CD14-positive monocyte (primary cell): Measurements from ENCODE around the gene PLCXD3. TPM values are rescaled to one million over a fixed set of nuclear protein-coding genes. Genes with fewer than 3 reads are reported as not detected.

Source experiments
- DNase-seq, 3 donors: peaks; one replicate each; pipeline ENCODE4 v3.0.0-alpha.2; 2011 to 2022
- H2AFZ ChIP-seq: 2 replicates; pipeline ENCODE4 v1.6.0; 2012; ENCODE audit warnings: mild to moderate bottlenecking, low read depth, low read length, inconsistent platforms; ENCODE audit not compliant: insufficient read depth, poor library complexity, severe bottlenecking
- H3K27ac ChIP-seq, 2 donors: 1 replicate in 1 of 2; 2 replicates in 1 of 2; pipeline ENCODE4 v1.5.1; 2012 to 2013; ENCODE audit warnings: low read length in 2 of 2, control low read depth in 1 of 2, inconsistent platforms in 1 of 2, low read depth in 1 of 2, mild to moderate bottlenecking in 1 of 2
- H3K27me3 ChIP-seq, 2 donors: one replicate each; pipeline versions ENCODE4 v1.6.0 to v1.6.1; 2011 to 2013; ENCODE audit warnings: low read length in 2 of 2; ENCODE audit not compliant: control insufficient read depth in 2 of 2, insufficient read depth in 2 of 2
- H3K36me3 ChIP-seq, 2 donors: replicated peaks in 1 of 2; 1 replicate in 1 of 2; 2 replicates in 1 of 2; pipeline versions ENCODE4 v1.5.1 to v1.6.1; 2012 to 2013; ENCODE audit warnings: low read length in 2 of 2, control low read depth in 1 of 2, inconsistent platforms in 1 of 2, mild to moderate bottlenecking in 1 of 2; ENCODE audit not compliant: insufficient read depth in 2 of 2, control insufficient read depth in 1 of 2
- H3K4me1 ChIP-seq, 2 donors: 1 replicate in 1 of 2; 2 replicates in 1 of 2; pipeline versions ENCODE4 v1.5.1 to v1.6.1; 2012 to 2013; ENCODE audit warnings: low read length in 2 of 2, control low read depth in 1 of 2, inconsistent platforms in 1 of 2, mild to moderate bottlenecking in 1 of 2, moderate library complexity in 1 of 2; ENCODE audit not compliant: insufficient read depth in 2 of 2, control insufficient read depth in 1 of 2
- H3K4me2 ChIP-seq: replicated peaks from 2 replicates; pipeline ENCODE3; 2012; ENCODE audit warnings: low read length, moderate library complexity, mild to moderate bottlenecking; ENCODE audit not compliant: poor library complexity, severe bottlenecking; ENCODE audit errors: extremely low read depth
- H3K4me3 ChIP-seq, 3 experiments: fragments of 200-600 bp in 1 of 3; sonication (generic) in 1 of 3; replicated peaks in 1 of 3; 1 replicate in 2 of 3; 2 replicates in 1 of 3; pipeline ENCODE4 v1.5.1; 2011 to 2013; ENCODE audit warnings: low read length in 3 of 3, mild to moderate bottlenecking in 3 of 3, control low read depth in 2 of 3, low read depth in 2 of 3, inconsistent platforms in 1 of 3, moderate library complexity in 1 of 3
- H3K79me2 ChIP-seq: 2 replicates; pipeline ENCODE4 v1.6.0; 2012; ENCODE audit warnings: mild to moderate bottlenecking, control low read depth, inconsistent platforms, low read length, moderate library complexity; ENCODE audit not compliant: insufficient read depth
- H3K9ac ChIP-seq: 2 replicates; pipeline ENCODE4 v1.6.0; 2017; ENCODE audit warnings: low read length, mild to moderate bottlenecking; ENCODE audit not compliant: insufficient read depth, poor library complexity, severe bottlenecking
- H3K9me3 ChIP-seq, 2 donors: replicated peaks in 1 of 2; 1 replicate in 1 of 2; 2 replicates in 1 of 2; pipeline versions ENCODE4 v1.5.1 to v1.6.1; 2012 to 2013; ENCODE audit warnings: low read length in 2 of 2, control low read depth in 1 of 2; ENCODE audit not compliant: control insufficient read depth in 1 of 2, insufficient read depth in 1 of 2
- H4K20me1 ChIP-seq: 2 replicates; pipeline ENCODE4 v1.6.0; 2012; ENCODE audit warnings: mild to moderate bottlenecking, low read length, control low read depth, moderate library complexity; ENCODE audit not compliant: insufficient read depth
- H3K27ac Mint-ChIP-seq, 7 donors: one replicate each; pipeline ENCODE4 v1.8.0; 2020; ENCODE audit warnings: mild to moderate bottlenecking in 7 of 7, mixed read lengths in 7 of 7, moderate library complexity in 6 of 7, inconsistent platforms in 2 of 7
- H3K27me3 Mint-ChIP-seq, 3 donors: one replicate each; pipeline ENCODE4 v1.8.0; 2021 to 2022; ENCODE audit warnings: low read depth in 3 of 3, mild to moderate bottlenecking in 3 of 3, mixed read lengths in 3 of 3, moderate library complexity in 3 of 3, inconsistent platforms in 1 of 3
- H3K36me3 Mint-ChIP-seq, 2 donors: one replicate each; pipeline ENCODE4 v1.8.0; 2020; ENCODE audit warnings: mixed read lengths in 2 of 2, inconsistent platforms in 1 of 2, mild to moderate bottlenecking in 1 of 2
- H3K4me1 Mint-ChIP-seq: one replicate; pipeline ENCODE4 v1.8.0; 2020; ENCODE audit warnings: mild to moderate bottlenecking, mixed read lengths
- H3K4me3 Mint-ChIP-seq, 2 donors: one replicate each; pipeline ENCODE4 v1.8.0; 2020; ENCODE audit warnings: mild to moderate bottlenecking in 2 of 2, mixed read lengths in 2 of 2, moderate library complexity in 1 of 2
- H3K9me3 Mint-ChIP-seq, 7 donors: one replicate each; pipeline ENCODE4 v1.8.0; 2020 to 2022; ENCODE audit warnings: mixed read lengths in 7 of 7, mild to moderate bottlenecking in 6 of 7, moderate library complexity in 6 of 7, inconsistent platforms in 2 of 7
- CTCF ChIP-seq: fragments of 200-600 bp; IDR thresholded peaks from one replicate; pipeline ENCODE4 v1.8.0; 2022; ENCODE audit warnings: antibody characterized with exemption, mild to moderate bottlenecking
- WGBS: methylation state at CpG from one replicate; pipeline ENCODE4 v1.1.5; 2013; ENCODE audit warnings: missing lambda C conversion rate; ENCODE audit not compliant: insufficient coverage; 5-methylcytosine and 5-hydroxymethylcytosine counted together
- intact Hi-C, 2 donors: fragments of 100-400 bp; cut with micrococcal nuclease; formaldehyde crosslinking; loops; one replicate each; pipeline versions ENCODE4 v1.15.0 to v1.15.1; 2023
- polyA minus RNA-seq: library from RNA; depleted of rRNA, polyadenylated mRNA; stranded (reverse); fragments of >200 nt; gene quantifications from 2 replicates; pipeline ENCODE4 v1.2.3, GENCODE V29; 2012
- polyA plus RNA-seq, 3 donors: library from polyadenylated mRNA; depleted of rRNA in 1 of 3; unstranded in 2 of 3; stranded (reverse) in 1 of 3; fragments of 300-500 nt in 2 of 3; fragments of >200 nt in 1 of 3; fragmentation: Illumina TruSeq in 2 of 3; gene quantifications; 1 replicate in 2 of 3; 2 replicates in 1 of 3; pipeline ENCODE4 v1.2.3, GENCODE V29; 2012 to 2021
- total RNA-seq, 12 experiments: library from RNA in 1 of 12; stranded (reverse) in 1 of 12; fragments of 120-200 nt in 1 of 12; gene quantifications; one replicate each; pipeline ENCODE4 v1.2.4 and lab custom pipeline; 2013 to 2026; ENCODE audit warnings: mixed read lengths in 6 of 12, inconsistent platforms in 1 of 12

PLCXD3 gene
- total RNA-seq (2013): 0.02 TPM
- polyA plus RNA-seq (not detected), polyA minus RNA-seq (not detected in 2 replicates), total RNA-seq (lab: John Stamatoyannopoulos, UW) (0 to 1.2 (median 0) reads per million in 11 experiments)

GRCh38 chr5:41510176-41510831 is at the start of gene PLCXD3:
PLCXD3 (minus strand) TSS chr5:41510601; CDS start chr5:41510526, 75 bp downstream.
- Histone ChIP-seq H4K20me1 (no peaks in the 10 kb centered on the region), H3K27me3 (peaks cover 3 to 22% of the 10 kb centered on the region in 2 donors), H3K4me3 (no peak within 1 kb of the TSS), H3K79me2 (no peaks in the 10 kb centered on the region), H3K4me1 (no peaks in the 10 kb centered on the region), H3K27ac (no peak within 1 kb of the TSS), H3K36me3 (no peaks in the 10 kb centered on the region), H3K9ac (no peak within 1 kb of the TSS), H2AFZ (no peak within 1 kb of the TSS), H3K4me2 (no peak within 1 kb of the TSS), H3K9me3 (no peaks in the 10 kb centered on the region)
- Mint-ChIP-seq H3K9me3 (peaks cover 0 to 12% (median 7%) of the 10 kb centered on the region in 7 donors), H3K27ac (no peak within 1 kb of the TSS), H3K27me3 (peaks cover 22 to 26% (median 23%) of the 10 kb centered on the region in 3 donors), H3K36me3 (no peaks in the 10 kb centered on the region), H3K4me3 (peak within 1 kb of the TSS in 1 of 2 donors; percentile 77), H3K4me1 (no peaks in the 10 kb centered on the region)
- intact Hi-C loops: no loop called here
- no peak for DNase-seq
- 4% methylated on average over 37 of the region's 41 CpGs for WGBS
- no peak for TF ChIP-seq CTCF

- Histone ChIP-seq H3K27me3 (no peaks in the 10 kb centered on the region), H3K79me2 (no peaks in the 10 kb centered on the region), H3K4me3 (no peak overlapping the region), H3K9ac (no peak overlapping the region), H3K9me3 (peaks cover 0 to 3% of the 10 kb centered on the region in 2 donors), H3K4me1 (no peaks in the 10 kb centered on the region), H3K27ac (no peak overlapping the region), H3K36me3 (no peaks in the 10 kb centered on the region), H2AFZ (no peak overlapping the region), H4K20me1 (no peaks in the 10 kb centered on the region), H3K4me2 (no peak overlapping the region)
- no peak overlapping the region for H3K4me3 Mint-ChIP-seq
- DNase-seq: no peak
- H3K4me1 Mint-ChIP-seq: no peaks in the 10 kb centered on the region
- intact Hi-C loops: no loop called here
- no peak for TF ChIP-seq CTCF
- H3K27me3 Mint-ChIP-seq: no peaks in the 10 kb centered on the region
- H3K36me3 Mint-ChIP-seq: no peaks in the 10 kb centered on the region
- 40% methylated on average over 1 of the region's 3 CpGs for WGBS
- peaks cover 0 to 7% (median 3%) of the 10 kb centered on the region in 7 donors for H3K9me3 Mint-ChIP-seq
- H3K27ac Mint-ChIP-seq: no peak overlapping the region
Measured at GRCh38 chr5:41559184-41559583, 48.8 kb upstream of the PLCXD3 start.
